Hematopoietic multipotent progenitor cell treated with erythropoietin and hydrocortisone succinate and interleukin-3 and kit ligand, for 8 days (in vitro differentiated cells): Measurements from ENCODE around the gene RAB20.
"Not testable (repeated sequence)": the region's sequence is repeated elsewhere in the genome, so short reads cannot be mapped to it uniquely, and the experiment has no call there.

Experiments
- DNase-seq: peaks from one replicate; pipeline ENCODE4 v3.0.0-alpha.2; 2015

Gene RAB20, protein sequence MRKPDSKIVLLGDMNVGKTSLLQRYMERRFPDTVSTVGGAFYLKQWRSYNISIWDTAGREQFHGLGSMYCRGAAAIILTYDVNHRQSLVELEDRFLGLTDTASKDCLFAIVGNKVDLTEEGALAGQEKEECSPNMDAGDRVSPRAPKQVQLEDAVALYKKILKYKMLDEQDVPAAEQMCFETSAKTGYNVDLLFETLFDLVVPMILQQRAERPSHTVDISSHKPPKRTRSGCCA

DNA sequence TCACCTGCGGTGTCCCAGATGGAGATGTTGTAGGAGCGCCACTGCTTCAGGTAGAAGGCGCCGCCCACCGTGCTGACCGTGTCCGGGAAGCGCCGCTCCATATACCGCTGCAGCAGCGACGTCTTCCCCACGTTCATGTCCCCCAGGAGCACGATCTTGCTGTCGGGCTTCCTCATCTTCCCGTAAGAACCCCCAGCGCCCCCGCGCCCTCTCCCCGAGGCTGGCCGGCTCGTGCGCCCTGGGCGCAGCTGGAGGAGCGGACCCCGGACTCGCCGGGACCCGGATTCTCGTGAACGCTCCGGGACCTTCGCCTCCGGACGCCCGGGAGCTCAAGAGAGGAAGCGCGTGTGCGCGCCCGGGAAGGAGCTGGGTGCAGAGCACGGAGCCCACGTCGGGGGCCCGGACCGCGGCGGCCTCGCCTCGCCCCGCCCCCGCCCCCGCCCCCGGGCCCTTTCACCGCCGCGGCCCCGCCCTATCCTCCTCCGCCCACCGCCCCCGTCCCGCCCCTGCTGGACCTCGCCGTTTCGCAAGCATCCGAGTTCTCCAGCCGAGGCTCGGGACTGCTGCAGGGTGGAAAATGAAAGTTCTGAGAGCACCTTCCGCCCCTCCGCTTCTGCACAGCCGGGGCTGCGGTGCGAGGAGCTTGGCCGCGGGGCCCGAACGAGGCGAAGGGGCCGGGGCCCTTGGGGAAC, at the start of gene RAB20:
Gene RAB20 (minus strand): TSS at position 379 of the 692 bp plus-strand sequence. CDS start 203 bp downstream, at position 176.
- no peak for DNase-seq

DNA sequence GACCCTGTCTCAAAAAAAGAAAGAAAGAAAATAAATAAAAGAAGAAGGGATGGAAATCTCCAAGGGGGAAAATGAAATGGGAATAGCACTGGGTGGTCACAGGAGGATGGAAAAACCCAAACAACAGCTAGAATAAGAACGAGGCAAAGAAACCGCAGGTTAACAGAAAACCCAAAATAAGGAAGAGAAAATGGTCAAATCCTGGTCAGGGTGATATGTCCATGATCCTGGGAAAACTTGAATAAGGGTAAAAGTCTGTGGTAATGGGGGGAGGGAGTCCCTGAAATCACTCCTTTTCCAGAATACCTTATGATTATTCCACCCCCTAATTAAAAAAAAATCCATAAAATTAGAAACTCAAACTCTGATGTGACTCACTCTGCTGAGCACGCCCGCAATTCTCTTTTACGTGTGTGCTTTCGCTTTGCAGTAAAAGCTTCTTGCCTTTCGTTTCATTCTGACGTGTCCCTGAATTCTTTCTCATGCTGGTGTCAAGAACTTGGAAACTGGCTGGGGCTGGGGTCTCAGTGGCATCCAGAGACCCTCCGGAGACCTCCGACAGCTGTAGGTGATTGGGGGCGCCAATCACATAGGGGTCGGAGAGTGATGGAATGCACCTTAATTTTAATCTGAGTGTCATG, 49.6 kb upstream of the RAB20 start:
- no peak for DNase-seq

DNA sequence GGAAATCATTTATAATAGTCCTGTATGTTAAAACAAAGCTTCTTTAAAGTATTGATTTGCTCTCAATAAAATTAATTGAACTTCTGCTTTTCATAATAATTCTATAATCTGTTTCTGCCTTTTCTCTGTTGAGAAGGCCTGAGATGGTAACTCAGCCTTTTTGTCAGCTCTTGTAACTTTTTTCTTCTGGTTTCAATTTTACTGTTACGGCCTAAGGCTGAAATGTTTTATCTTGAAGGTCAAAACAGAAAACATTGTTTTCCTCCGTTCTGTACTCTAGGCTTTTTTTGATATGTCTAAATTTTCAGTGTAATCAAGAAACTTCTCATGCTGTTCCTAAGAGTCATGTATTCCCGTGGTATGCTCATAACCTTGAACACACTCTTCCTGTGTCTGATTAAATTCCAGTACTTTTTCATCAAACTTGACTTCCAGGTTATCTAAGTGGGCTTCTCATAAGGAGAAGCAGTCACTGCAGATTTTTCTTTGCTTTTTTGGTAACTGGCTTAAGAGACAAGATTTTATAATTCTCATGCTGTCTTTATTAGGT, 46.2 kb upstream of the RAB20 start:
- no peak for DNase-seq

DNA sequence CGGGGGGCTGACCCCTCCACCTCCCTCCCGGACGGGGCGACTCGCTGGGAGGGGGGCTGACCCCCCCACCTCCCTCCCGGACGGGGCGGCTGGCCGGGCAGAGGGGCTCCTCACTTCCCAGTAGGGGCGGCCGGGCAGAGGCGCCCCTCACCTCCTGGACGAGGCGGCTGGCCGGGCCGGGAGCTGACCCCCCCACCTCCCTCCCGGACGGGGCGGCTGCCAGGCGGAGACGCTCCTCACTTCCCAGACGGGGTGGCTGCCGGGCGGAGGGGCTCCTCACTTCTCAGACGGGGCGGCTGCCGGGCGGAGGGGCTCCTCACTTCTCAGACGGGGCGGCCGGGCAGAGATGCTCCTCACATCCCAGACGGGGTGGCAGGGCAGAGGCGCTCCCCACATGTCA, 44.8 kb upstream of the RAB20 start:
- DNase-seq: not testable (repeated sequence)

DNA sequence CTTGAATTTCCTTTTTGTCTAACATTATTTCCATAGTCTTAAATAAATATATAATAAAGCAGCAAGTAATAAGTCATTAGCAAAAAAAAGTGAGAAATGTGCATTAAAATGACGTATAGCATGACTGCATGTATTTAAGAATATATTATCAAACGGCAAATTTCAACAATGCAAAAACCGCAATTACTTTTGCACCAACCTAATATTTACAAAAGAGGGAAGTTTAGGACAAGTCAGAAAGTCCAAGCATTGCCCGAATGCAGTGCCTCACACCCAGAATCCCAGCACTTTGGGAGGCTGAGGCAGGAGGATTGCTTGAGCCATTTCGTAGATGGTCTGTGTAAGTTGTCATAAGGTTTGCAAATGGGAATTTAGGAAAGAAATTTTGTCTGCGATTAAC, 43.6 kb upstream of the RAB20 start:
- no peak for DNase-seq

DNA sequence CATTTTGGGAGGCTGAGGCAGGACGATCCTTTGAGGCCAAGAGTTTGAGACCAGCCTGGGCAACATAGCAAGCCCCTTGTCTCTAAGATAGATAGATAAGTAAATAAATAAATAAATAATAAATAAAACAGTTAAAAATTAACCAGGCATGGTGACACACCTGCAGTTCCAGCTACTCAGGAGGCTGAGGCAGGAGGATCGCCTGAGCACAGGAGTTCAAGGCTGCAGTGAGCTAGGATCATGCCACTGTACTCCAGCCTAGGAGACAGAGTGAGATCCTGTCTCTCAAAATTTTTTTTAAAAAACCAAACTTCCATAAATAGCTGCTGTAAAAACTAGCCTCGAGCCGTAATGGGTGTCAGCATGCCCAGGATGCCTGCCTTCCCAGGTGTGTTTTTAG, 39.5 kb upstream of the RAB20 start:
- no peak for DNase-seq

DNA sequence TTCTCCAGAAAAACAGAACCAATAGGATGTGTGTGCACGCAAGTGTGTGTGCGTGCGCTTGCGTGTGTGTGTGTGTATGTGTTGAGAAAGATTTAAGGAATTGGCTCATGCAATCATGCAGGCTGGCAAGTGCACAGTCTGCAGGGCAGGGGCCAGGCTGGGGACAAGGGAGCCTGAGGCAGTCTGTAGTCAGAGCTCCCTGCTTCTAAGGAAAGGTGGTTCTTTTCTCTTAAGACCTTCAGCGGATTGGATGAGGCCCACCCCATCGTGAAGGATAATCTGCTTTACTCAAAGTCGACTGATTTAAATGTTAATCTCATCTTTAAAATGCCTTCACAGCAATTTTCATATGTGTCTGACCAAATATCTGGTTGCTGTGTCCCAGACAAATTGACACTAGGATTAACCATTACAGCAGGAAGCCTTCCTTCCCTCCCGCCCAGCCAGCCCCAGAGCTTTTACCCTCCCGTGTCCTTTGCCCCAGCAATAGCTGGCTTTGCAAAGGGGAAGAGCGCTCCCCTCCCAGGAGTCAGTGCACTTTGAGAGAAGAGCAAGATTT, 38.8 kb upstream of the RAB20 start:
- DNase-seq: no peak

DNA sequence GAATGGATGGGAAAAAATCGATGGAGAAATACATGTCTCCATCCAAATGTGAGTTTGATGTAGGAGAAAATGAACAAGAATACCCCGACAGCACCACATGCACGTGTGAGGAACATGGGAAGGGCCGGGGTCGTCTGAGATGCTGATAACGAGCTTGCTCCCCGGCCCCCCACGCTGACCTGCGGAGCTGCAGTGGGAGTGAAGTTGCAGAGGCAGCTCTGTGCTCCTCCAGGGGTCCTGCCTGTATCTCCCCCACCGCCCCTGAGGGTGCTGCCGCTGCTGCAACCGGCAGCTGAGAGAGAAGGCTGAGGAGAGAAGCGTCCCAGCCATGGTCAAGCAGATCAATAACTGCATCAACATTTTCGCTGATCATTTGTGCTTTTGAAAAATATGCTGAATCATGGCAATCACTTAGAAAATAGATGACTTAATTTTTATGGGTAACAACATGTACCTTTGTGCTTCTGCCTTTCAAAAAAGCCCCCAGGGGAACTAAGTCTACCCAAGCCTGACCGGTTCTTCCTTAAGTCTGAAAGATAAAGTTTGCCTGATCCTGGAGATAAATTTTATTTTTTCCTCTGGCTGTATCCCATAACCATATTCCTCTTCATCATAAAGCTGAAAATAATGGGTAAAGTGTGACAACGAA, 35.6 kb upstream of the RAB20 start:
- no peak for DNase-seq

DNA sequence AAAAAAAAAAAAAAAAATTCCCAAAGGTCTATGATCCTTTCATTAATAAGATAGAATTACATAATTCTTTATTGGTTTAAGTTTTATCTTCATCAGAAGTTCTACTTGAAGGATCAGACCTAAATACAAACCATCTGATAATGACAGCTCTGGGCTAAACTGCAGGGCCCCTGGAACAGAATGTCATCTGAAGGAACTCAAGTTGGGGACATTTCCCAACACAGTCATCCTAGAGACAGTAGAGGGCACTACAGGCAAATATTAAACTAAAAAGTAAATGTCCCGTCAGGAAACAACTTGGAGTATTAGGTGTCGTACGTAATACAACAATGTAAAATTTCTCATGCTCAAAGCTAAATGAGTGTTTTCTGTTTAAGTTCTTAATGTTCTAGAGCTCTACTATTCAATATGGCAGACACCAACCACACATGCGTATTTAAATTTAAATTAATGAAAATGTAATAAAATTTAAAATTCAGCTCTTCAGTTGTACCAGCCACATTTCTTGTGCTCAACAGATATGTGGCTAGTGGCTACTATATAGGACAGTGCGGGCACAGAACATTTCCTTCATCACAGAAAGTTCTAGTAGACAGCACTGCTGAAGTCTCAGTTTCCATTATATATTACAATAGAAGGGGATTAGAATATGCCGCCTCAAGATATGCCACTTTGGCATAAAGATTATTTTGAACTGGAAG, 32.1 kb upstream of the RAB20 start:
- DNase-seq: peak; percentile 78

DNA sequence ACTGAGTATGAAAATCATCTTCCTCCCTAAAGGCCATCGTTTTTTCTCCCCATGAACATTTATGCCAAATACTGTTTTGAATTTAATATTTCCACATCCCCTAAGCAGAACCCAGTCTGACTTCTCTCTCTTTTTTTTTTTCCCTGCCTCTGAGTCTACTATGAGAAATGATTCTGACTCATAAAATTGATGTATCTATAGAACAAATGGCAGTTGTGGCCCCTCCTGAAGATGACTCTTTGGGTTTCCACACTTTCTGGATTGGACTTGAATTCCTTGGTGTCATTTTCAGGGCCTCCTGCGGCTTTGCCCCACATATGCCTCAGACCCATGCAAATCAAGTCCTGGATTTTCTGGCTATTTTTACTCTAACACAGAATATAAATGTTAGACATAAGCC, 31.1 kb upstream of the RAB20 start:
- no peak for DNase-seq

DNA sequence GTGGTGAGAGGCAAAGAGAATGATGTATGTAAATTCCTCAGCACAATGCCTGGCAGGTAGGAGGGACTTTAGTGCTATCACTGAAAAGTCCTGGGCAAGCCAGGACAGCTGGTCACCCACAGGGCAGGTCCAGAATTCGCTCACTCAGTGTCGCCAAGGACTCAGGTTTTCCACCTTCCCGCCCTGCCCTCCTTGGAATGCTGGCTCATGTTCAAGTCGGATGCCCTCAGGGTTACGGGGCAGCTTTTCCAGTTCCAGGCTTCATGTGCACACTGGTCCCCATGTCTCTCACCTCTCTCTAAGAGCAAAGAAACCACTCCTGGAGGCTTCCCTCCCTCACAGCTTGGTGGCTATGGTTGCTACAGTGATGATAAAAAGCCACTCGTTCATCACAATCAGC, 29.1 kb upstream of the RAB20 start:
- DNase-seq: no peak

DNA sequence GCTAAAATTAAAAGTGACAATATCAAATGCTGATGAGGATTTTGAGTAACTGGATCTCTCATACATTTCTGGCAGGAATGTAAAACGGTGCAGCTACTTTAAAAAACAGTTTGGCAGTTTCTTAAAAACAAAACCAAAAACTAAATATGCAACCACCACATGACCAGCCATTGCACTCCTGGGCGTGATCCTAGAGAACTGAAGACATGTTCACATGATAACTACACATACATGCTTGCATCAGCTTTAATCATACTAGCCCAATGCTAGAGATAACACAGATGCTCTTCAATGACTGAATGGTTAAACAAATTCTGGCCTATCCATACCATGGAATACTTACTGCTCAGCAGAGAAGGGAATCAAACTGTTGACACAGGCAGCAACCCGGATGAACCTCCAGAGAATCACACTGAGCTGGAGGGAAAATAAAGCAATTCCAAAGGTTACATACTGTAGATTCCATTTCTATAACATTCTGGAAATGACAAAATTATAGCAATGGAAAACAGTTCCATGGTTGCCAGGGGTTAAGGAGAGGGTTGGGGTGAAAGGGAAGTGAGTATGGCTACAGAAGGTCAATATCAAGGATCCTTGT, 28.4 kb upstream of the RAB20 start:
- peak; percentile 30 for DNase-seq

DNA sequence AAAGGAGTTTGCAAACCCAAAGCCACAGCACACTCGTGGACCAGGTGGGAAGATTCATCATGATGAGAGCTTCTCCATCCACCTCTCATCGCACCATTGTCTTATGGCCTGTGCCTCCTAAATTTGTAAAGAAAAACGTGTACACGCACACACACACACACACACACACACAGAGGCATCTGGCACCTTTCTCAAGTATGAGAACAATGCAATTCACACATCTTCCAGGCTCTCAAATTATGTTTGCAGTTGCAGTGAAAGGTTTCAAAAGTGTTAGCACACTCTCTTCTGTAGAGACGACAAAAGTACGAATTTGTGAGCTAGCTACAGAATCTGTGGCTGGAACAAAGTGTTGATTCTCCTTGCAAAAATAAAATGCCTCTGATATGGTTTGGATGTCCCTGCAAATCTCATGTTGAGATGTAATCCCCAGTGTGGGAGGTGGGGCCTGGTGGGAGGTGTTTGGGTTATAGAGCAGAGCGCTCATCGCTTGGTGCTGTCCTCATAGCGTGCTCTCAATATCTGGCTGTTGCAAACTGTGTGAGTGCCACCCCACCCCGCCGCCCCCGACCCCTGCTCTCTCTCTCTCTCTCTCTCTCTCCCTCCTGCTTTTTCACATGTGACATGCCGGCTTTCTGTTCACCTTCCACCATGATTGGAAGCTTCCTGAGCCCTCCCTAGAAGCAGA, 21.8 kb upstream of the RAB20 start:
- no peak for DNase-seq

DNA sequence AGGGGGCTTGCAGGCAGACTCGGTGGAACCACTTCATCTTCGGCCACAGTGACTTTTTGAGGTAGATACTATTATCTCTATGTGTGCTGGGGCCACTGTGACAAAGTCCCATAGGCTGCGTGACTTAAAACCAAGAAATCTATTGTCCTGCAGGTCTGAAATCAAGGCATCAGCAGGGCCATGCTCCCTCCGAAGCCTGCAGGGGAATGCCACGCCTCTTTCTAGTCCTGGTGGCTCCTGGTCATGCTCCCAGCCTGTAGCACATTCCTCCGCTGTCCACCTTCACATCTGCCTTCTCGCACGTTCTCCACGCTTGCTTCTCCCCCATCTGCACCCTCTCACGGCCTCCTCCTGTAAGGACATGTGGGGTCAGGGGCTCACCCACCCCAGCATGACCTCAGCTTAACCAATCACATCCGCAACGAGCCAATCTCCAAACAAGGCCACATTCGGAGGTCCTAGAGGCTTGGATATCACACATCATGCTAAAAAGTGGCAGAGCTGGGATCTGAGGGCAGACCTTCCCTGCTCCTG, 21.0 kb upstream of the RAB20 start:
- DNase-seq: no peak

DNA sequence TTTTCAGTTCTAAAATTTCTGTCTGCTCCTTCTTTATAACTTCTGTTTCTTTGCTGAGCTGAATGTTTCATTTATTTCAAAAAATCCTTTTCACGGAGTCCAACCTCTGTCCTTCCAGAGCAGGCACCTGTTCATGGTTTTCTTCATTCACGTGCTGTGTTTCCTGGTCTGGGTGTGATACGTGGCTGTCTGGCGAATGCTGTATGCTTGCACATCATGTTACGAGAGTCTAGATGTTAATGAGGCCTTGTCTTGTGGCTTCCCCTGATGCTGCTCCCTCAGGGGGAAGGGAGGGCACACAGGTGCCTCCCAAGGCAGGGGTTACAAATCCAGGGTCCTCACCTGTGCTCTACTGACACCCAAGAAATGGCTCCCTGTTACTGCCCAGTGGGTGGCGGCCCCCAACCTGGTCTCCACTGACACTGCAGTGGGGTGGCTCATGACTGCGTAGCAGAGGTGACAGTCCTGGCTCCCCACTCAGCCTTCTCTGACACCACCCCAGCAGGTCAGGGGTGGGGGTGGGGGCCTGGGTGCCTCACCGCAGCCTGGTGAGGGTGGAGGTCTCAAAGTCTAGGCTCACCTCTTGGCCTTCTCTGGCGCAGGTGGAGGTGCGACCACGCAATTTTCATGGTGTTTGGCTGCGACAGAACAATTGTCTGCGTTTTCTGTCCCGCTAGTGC, 20.1 kb upstream of the RAB20 start:
- DNase-seq: no peak

DNA sequence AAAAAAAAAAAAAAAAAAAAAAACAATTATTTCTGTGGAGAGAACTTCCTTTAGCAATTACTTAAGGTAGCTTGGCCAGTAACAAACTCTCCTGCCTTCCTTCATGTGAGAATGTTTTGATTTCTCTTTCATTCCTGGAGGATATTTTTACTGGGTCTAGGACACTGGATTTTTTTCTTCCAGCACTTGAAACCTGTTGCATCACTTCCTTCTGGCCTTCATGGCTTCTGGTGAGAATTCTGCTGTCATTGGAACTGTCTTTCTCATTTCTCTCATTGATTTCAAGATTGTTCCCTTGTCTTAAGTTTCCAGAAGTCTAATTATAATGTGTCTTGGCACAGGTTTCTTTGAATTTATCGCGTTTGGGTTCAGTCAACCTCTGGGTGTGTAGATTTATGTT, 19.3 kb upstream of the RAB20 start:
- no peak for DNase-seq

DNA sequence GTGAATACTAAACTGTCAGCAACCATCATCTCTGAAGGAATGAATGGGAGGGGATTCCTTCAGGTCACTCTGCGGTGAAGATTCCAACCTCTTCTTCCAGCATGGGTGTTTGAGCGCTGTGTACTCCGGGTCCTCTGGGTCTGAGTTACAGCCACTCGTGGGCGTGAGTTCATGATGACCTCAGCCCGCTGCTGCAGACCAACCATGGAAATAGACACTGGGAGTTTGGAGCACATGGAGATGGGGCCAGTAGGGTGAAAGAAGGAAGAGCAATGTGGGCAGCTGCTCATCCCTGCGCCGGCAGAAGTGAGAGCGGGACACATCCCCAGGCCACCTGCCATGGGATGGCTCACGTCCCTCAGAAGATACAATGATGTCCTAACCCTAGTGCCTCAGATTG, 16.8 kb upstream of the RAB20 start:
- no peak for DNase-seq

DNA sequence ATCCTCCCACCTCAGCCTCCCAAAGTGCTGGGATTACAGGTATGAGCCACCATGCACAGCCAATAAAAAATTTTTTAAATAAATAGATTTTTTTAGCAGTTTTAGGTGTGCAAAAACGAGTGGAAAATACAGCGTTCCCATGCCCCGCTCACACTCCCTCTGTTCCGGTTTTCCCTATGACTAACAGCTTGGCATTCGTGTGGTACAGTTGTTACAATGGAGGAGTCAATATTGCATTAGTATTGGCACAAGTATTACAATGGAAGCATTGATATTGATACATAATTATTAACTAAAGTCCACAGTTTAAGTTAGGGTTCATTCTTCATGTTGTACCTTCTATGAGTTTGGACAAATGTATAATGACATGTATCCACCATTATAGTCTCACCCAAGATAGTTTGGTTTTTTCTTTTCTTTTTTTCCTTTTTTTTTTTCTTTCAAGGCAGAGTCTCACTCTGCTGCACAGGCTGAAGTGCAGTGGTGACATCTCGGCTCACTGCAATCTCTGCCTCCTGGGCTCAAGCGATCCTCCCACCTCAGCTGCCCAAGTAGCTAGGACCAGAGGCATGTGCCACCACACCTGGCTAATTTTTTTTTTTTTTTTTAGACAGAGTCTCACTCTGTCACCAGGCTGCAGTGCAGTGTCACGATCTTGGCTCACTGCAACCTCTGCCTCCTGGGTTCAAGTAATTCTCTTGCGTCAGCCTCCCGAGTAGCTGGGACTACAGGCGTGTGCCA, 15.4 kb upstream of the RAB20 start:
- DNase-seq: no peak

DNA sequence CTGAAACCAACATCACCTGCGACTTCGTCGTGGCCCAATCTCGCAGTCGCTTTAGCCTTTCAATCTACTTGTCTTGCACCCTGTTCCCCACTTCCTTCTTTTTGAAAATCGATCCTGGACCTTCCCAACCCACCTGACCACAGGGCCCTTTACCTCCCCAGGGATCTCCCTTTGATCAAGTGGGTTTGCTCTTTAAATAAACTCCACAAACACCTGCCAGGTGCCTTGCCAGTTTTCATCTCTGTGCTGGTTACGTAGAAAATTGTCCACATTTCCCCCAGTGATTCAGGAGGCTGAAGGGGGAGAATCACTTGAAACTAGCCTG, 14.5 kb upstream of the RAB20 start:
- no peak for DNase-seq
